Fibroblast of lung (primary cell): ENCODE results near the gene CHDH. TPM values are rescaled to one million over a fixed set of nuclear protein-coding genes. Genes with fewer than 3 reads are reported as not detected.

Experiments used
- DNase-seq, 2 donors: peaks; one replicate each; pipeline versions ENCODE4 v3.0.0 to v3.0.0-alpha.2; 2010; ENCODE audit warnings: low read depth in 2 of 2
- H2AFZ ChIP-seq: 2 replicates; pipeline ENCODE4 v1.5.1; 2012; ENCODE audit warnings: low read length, control low read depth, inconsistent platforms
- H3K27ac ChIP-seq: 2 replicates; pipeline ENCODE4 v1.5.1; 2011; ENCODE audit warnings: low read length, control low read depth; ENCODE audit not compliant: insufficient read depth
- H3K27me3 ChIP-seq: 2 replicates; pipeline ENCODE4 v1.5.1; 2011; ENCODE audit warnings: mild to moderate bottlenecking, low read length; ENCODE audit not compliant: control insufficient read depth, insufficient read depth
- H3K36me3 ChIP-seq: 2 replicates; pipeline ENCODE4 v1.5.1; 2011; ENCODE audit warnings: low read length; ENCODE audit not compliant: control insufficient read depth, insufficient read depth
- H3K4me1 ChIP-seq: 2 replicates; pipeline ENCODE4 v1.5.1; 2011; ENCODE audit warnings: low read length; ENCODE audit not compliant: control insufficient read depth, insufficient read depth; ENCODE audit errors: extremely low read depth
- H3K4me2 ChIP-seq: 2 replicates; pipeline ENCODE4 v1.5.1; 2011; ENCODE audit warnings: low read length, control low read depth; ENCODE audit not compliant: insufficient read depth; ENCODE audit errors: extremely low read depth
- H3K4me3 ChIP-seq, 4 experiments: fragments of 200-600 bp in 1 of 4; sonication (generic) in 1 of 4; replicated peaks in 1 of 4; 2 replicates each; pipeline ENCODE4 v1.5.1; 2011 to 2016; ENCODE audit warnings: low read length in 4 of 4, low read depth in 3 of 4, mild to moderate bottlenecking in 3 of 4, control low read depth in 2 of 4, inconsistent platforms in 1 of 4, mixed read lengths in 1 of 4; ENCODE audit not compliant: insufficient read depth in 1 of 4; ENCODE audit errors: control extremely low read depth in 1 of 4
- H3K79me2 ChIP-seq: 2 replicates; pipeline ENCODE4 v1.5.1; 2012; ENCODE audit warnings: mild to moderate bottlenecking, low read length, inconsistent platforms; ENCODE audit not compliant: control insufficient read depth, insufficient read depth
- H3K9ac ChIP-seq: 2 replicates; pipeline ENCODE4 v1.5.1; 2011; ENCODE audit warnings: mild to moderate bottlenecking, low read length, control low read depth; ENCODE audit not compliant: insufficient read depth
- H3K9me3 ChIP-seq: 2 replicates; pipeline ENCODE4 v1.5.1; 2012; ENCODE audit warnings: low read depth, low read length; ENCODE audit not compliant: control insufficient read depth, insufficient read depth
- H4K20me1 ChIP-seq: 2 replicates; pipeline ENCODE4 v1.5.1; 2011; ENCODE audit warnings: low read length; ENCODE audit not compliant: control insufficient read depth, insufficient read depth; ENCODE audit errors: extremely low read depth
- EZH2 ChIP-seq: IDR thresholded peaks from 2 replicates; pipeline ENCODE4 v1.5.1; 2012; ENCODE audit warnings: low read length, control low read depth, mild to moderate bottlenecking; ENCODE audit errors: missing control alignments
- polyA plus RNA-seq, 2 donors: library from polyadenylated mRNA; depleted of rRNA in 1 of 2; stranded (reverse) in 1 of 2; unstranded in 1 of 2; fragments of >200 nt; gene quantifications; 2 replicates each; pipeline ENCODE4 v1.2.1, GENCODE V29; 2011 to 2012; ENCODE audit warnings: missing spikeins in 1 of 2
- total RNA-seq: library from RNA; depleted of rRNA; stranded (reverse); fragments of >200 nt; gene quantifications from 2 replicates; pipeline ENCODE4 v1.2.1, GENCODE V29; 2014
- TF ChIP-seq, protein P1 (sequence below), 2 donors: IDR thresholded peaks in 1 of 2; conservative IDR thresholded peaks in 1 of 2; 1 replicate in 1 of 2; 2 replicates in 1 of 2; pipeline ENCODE4 v1.5.1; 2011 to 2012; ENCODE audit warnings: low read length in 2 of 2, control low read depth in 1 of 2, inconsistent platforms in 1 of 2, low read depth in 1 of 2, mild to moderate bottlenecking in 1 of 2

Gene CHDH
- total and polyA plus RNA-seq, 2 donors (not counting 1 experiment from before 2014, with no cell fraction given): 0.23 to 0.83 TPM

DNA sequence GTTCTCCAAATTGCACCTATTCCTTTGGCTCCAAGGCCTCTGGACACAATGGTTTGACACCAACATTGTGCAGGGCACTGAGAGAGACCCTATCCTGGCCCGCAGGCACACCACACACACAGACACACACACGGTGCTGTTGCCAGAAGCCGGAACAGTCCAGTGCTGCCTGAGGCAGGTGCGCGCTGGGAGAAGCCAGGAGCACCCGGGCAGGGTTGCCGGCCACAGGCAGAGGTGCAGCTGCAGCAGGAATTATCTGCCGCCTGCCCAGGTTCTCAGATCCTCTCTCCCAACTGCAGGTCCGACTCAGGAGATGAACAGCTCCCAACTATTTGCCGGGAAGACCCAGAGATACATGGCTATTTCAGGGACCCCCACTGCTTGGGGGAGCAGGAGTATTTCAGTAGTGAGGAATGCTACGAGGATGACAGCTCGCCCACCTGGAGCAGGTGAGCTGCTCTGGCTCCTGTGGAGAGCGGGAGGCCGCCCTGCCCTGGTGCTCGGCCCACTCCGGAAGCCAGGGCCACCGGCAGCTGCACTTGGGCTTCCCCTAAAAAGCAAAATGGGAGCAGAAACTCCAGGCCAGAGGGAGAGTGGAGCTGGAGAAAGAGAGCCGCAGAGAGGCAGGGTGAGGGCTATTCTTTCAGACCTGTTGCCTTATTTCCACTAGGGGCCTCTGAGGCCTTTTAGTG lies 42.9 kb downstream of the CHDH start:
- peaks cover 16% of the 10 kb centered on the region for H3K4me1 ChIP-seq
- no peak overlapping the region for H3K27ac ChIP-seq
- no peak overlapping the region for H3K9ac ChIP-seq
- H4K20me1 ChIP-seq: no peaks in the 10 kb centered on the region
- no peak overlapping the region for H2AFZ ChIP-seq
- H3K79me2 ChIP-seq: no peaks in the 10 kb centered on the region
- no peak overlapping the region for H3K4me2 ChIP-seq
- no peaks in the 10 kb centered on the region for H3K36me3 ChIP-seq
- TF ChIP-seq, protein P1, sequence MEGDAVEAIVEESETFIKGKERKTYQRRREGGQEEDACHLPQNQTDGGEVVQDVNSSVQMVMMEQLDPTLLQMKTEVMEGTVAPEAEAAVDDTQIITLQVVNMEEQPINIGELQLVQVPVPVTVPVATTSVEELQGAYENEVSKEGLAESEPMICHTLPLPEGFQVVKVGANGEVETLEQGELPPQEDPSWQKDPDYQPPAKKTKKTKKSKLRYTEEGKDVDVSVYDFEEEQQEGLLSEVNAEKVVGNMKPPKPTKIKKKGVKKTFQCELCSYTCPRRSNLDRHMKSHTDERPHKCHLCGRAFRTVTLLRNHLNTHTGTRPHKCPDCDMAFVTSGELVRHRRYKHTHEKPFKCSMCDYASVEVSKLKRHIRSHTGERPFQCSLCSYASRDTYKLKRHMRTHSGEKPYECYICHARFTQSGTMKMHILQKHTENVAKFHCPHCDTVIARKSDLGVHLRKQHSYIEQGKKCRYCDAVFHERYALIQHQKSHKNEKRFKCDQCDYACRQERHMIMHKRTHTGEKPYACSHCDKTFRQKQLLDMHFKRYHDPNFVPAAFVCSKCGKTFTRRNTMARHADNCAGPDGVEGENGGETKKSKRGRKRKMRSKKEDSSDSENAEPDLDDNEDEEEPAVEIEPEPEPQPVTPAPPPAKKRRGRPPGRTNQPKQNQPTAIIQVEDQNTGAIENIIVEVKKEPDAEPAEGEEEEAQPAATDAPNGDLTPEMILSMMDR (conservative IDR thresholded peaks at IDR 0.05 in 1 of 2, IDR thresholded peaks at IDR 0.05 in 1 of 2; ENCODE audit: low read depth in 1 of 2, low read length in 2 of 2): no peak
- no peak for TF ChIP-seq EZH2
- H3K27me3 ChIP-seq: no peaks in the 10 kb centered on the region
- H3K9me3 ChIP-seq: no peaks in the 10 kb centered on the region
- no peak overlapping the region for H3K4me3 ChIP-seq
- DNase-seq: no peak

DNA sequence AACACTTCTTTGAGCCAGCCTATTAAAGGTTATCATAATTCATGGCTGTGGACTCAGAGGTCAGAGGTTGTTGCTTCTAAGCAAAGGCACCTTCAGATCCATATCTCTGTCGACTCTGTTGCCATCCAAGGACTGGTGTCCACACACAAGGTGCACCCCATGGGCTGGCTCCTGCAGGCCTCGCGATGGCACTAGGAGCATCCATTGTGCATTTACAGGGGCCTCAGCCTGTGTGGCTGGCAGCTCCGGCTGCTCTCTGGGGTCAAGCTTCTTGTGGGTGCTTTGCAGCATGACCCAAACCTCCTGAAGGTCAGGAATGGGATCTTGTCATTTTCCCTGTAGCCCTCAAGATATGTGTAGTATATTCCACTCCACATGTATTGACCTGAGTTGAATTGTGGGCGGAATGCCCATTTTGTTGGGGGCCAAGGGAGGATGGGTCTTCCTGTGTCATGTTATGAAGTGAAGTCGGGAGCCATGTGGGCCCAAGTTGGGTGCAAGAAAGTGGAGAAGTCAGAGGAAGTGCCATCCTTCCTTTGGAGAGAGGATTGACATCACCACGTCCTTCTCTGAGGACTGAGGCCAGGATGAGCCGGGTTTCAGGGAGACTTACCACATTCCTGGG lies 43.9 kb downstream of the CHDH start:
- Histone ChIP-seq H2AFZ (no peak overlapping the region), H3K9me3 (no peaks in the 10 kb centered on the region), H3K9ac (no peak overlapping the region), H3K27me3 (no peaks in the 10 kb centered on the region), H3K36me3 (no peaks in the 10 kb centered on the region), H3K27ac (no peak overlapping the region), H3K4me2 (no peak overlapping the region), H3K4me1 (peaks cover 16% of the 10 kb centered on the region), H3K4me3 (no peak overlapping the region), H4K20me1 (no peaks in the 10 kb centered on the region), H3K79me2 (no peaks in the 10 kb centered on the region)
- no peak for TF ChIP-seq EZH2
- TF ChIP-seq, protein P1 (conservative IDR thresholded peaks at IDR 0.05 in 1 of 2, IDR thresholded peaks at IDR 0.05 in 1 of 2; ENCODE audit: low read depth in 1 of 2, low read length in 2 of 2): no peak
- no peak for DNase-seq

DNA sequence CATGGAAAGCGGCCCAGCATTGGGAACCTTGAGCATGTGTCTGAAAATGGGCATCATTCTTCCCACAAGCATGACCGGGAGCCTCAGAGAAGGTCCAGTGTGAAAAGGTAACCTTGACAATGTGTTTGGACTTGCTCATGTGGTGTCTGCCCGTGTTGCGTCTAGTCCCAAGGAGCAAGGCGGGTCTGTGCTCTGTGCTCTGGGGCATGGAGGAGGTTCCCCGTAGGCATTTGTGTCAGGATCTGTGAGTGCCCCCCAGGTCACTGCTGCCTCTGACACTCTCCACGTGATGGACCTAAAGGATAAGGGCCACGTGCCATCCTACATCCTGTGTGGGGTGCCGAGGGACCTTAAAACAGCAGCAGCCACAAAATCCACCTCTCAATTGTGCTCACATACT lies 44.9 kb downstream of the CHDH start:
- DNase-seq: no peak

More for the DNA sequence above, 44.9 kb downstream of the CHDH start:
- Histone ChIP-seq H3K9ac (no peak overlapping the region), H3K36me3 (no peaks in the 10 kb centered on the region), H3K9me3 (no peaks in the 10 kb centered on the region), H2AFZ (no peak overlapping the region), H3K4me2 (no peak overlapping the region), H3K27me3 (no peaks in the 10 kb centered on the region), H3K4me1 (peaks cover 15% of the 10 kb centered on the region), H3K27ac (no peak overlapping the region), H3K79me2 (no peaks in the 10 kb centered on the region), H4K20me1 (no peaks in the 10 kb centered on the region), H3K4me3 (no peak overlapping the region)
- no peak for TF ChIP-seq EZH2
- TF ChIP-seq, protein P1 (conservative IDR thresholded peaks at IDR 0.05 in 1 of 2, IDR thresholded peaks at IDR 0.05 in 1 of 2; ENCODE audit: low read depth in 1 of 2, low read length in 2 of 2): no peak
